Measurements from ENCODE around the gene RAB30.
A peak's percentile ranks its signal among the peaks of the same experiment; 100 is the strongest.

Gene RAB30

GRCh38 chr11:83071567-83072349 lies at the start of gene RAB30:
Gene RAB30 (minus strand): TSS chr11:83071897. CDS start chr11:82997316, 74,581 bp downstream.
- no peak for TF ChIP-seq CTCF (IDR thresholded peaks at IDR 0.05; ENCODE audit: borderline replicate concordance, control extremely low read depth, extremely low read depth, insufficient read depth, missing control alignments)
- peak; percentile 92 for DNase-seq (ENCODE audit: low spot score)
- in situ Hi-C loops (cut with MboI; ENCODE audit: low sequenced_read_pairs, unreplicated experiment), result loop anchor here (10.0 kb wide), 1 partner anchor 167 kb away; the partner anchor contains the start of genes DDIAS and PRCP

- no peak for TF ChIP-seq CTCF (IDR thresholded peaks at IDR 0.05; ENCODE audit: borderline replicate concordance, control extremely low read depth, extremely low read depth, insufficient read depth, missing control alignments)
- no peak for DNase-seq (ENCODE audit: low spot score)
These were observed 48.6 kb upstream of the RAB30 start for GRCh38 chr11:83120327-83120726.

GRCh38 chr11:83119216-83119615 lies 47.5 kb upstream of the RAB30 start:
- TF ChIP-seq CTCF (IDR thresholded peaks at IDR 0.05; ENCODE audit: borderline replicate concordance, control extremely low read depth, extremely low read depth, insufficient read depth, missing control alignments), result no peak
- in situ Hi-C loops (cut with MboI; ENCODE audit: low sequenced_read_pairs, unreplicated experiment), result no loop called here
- DNase-seq (ENCODE audit: low spot score), result no peak

More at GRCh38 chr11:83120327-83120726, 48.6 kb upstream of the RAB30 start:
- in situ Hi-C loops (cut with MboI; ENCODE audit: low sequenced_read_pairs, unreplicated experiment), result no loop called here

GRCh38 chr11:83118814-83119213 lies 47.1 kb upstream of the RAB30 start:
- TF ChIP-seq CTCF (IDR thresholded peaks at IDR 0.05; ENCODE audit: borderline replicate concordance, control extremely low read depth, extremely low read depth, insufficient read depth, missing control alignments), result no peak
- DNase-seq (ENCODE audit: low spot score), result no peak
- in situ Hi-C loops (cut with MboI; ENCODE audit: low sequenced_read_pairs, unreplicated experiment), result no loop called here

- TF ChIP-seq CTCF (IDR thresholded peaks at IDR 0.05; ENCODE audit: borderline replicate concordance, control extremely low read depth, extremely low read depth, insufficient read depth, missing control alignments), result no peak
- DNase-seq (ENCODE audit: low spot score), result no peak
- in situ Hi-C loops (cut with MboI; ENCODE audit: low sequenced_read_pairs, unreplicated experiment), result no loop called here
These were observed 44.4 kb upstream of the RAB30 start for GRCh38 chr11:83116015-83116641.

GRCh38 chr11:83115551-83115950 lies 43.9 kb upstream of the RAB30 start:
- no peak for DNase-seq (ENCODE audit: low spot score)
- in situ Hi-C loops (cut with MboI; ENCODE audit: low sequenced_read_pairs, unreplicated experiment), result no loop called here
- TF ChIP-seq CTCF (IDR thresholded peaks at IDR 0.05; ENCODE audit: borderline replicate concordance, control extremely low read depth, extremely low read depth, insufficient read depth, missing control alignments), result no peak
